Liver (tissue), 9 donors: ENCODE results near the gene CBLL1. TPM values are rescaled to one million over a fixed set of nuclear protein-coding genes. Genes with fewer than 3 reads are reported as not detected.

Experiments
- DNase-seq: peaks from one replicate; pipeline ENCODE4 v3.0.0-alpha.2; 2017; ENCODE audit warnings: low spot score
- H3K27ac ChIP-seq, 2 donors: one replicate each; pipeline ENCODE4 v1.7.0; 2013; ENCODE audit warnings: inconsistent platforms in 2 of 2, low read length in 2 of 2, control low read depth in 1 of 2, low read depth in 1 of 2, mild to moderate bottlenecking in 1 of 2
- H3K27me3 ChIP-seq, 4 donors: one replicate each; pipeline versions ENCODE4 v1.6.1 to v1.7.0; 2013; ENCODE audit warnings: low read length in 3 of 4, inconsistent platforms in 1 of 4, mild to moderate bottlenecking in 1 of 4, moderate library complexity in 1 of 4; ENCODE audit not compliant: control insufficient read depth in 4 of 4, insufficient read depth in 4 of 4
- H3K36me3 ChIP-seq, 4 donors: one replicate each; pipeline versions ENCODE4 v1.6.1 to v1.7.0; 2013; ENCODE audit warnings: low read length in 3 of 4, mild to moderate bottlenecking in 3 of 4, low read depth in 1 of 4, moderate library complexity in 1 of 4; ENCODE audit not compliant: control insufficient read depth in 4 of 4, insufficient read depth in 3 of 4
- H3K4me1 ChIP-seq, 4 donors: one replicate each; pipeline versions ENCODE4 v1.6.1 to v1.7.0; 2013; ENCODE audit warnings: low read length in 3 of 4, mild to moderate bottlenecking in 3 of 4, moderate library complexity in 1 of 4; ENCODE audit not compliant: control insufficient read depth in 4 of 4, insufficient read depth in 4 of 4
- H3K4me3 ChIP-seq, 3 donors: one replicate each; pipeline versions ENCODE4 v1.6.1 to v1.7.0; 2013; ENCODE audit warnings: low read length in 3 of 3, control low read depth in 1 of 3, low read depth in 1 of 3, mild to moderate bottlenecking in 1 of 3
- H3K9ac ChIP-seq, 2 donors: one replicate each; pipeline ENCODE4 v1.7.0; 2013; ENCODE audit warnings: low read length in 2 of 2, mild to moderate bottlenecking in 2 of 2, moderate library complexity in 2 of 2, control low read depth in 1 of 2, low read depth in 1 of 2
- H3K9me3 ChIP-seq, 4 donors: one replicate each; pipeline versions ENCODE4 v1.6.1 to v1.7.0; 2013; ENCODE audit warnings: low read length in 3 of 4; ENCODE audit not compliant: control insufficient read depth in 4 of 4
- ATF3 ChIP-seq: IDR thresholded peaks from 2 replicates; pipeline ENCODE4 v1.6.1; 2016; ENCODE audit warnings: antibody characterized with exemption
- EGR1 ChIP-seq, 2 donors: IDR thresholded peaks; 2 replicates each; pipeline ENCODE4 v1.6.1; 2016 to 2018; ENCODE audit warnings: antibody characterized with exemption in 2 of 2, low read depth in 2 of 2
- FOXA1 ChIP-seq: IDR thresholded peaks from 2 replicates; pipeline ENCODE4 v1.6.1; 2016; ENCODE audit warnings: antibody characterized with exemption
- FOXA2 ChIP-seq: IDR thresholded peaks from 2 replicates; pipeline ENCODE4 v1.6.1; 2016; ENCODE audit warnings: antibody characterized with exemption
- GABPA ChIP-seq, 2 donors: IDR thresholded peaks in 1 of 2; conservative IDR thresholded peaks in 1 of 2; 2 replicates each; pipeline ENCODE4 v1.6.1; 2016; ENCODE audit warnings: antibody characterized with exemption in 2 of 2, mild to moderate bottlenecking in 1 of 2, moderate library complexity in 1 of 2
- HNF4A ChIP-seq, 2 donors: conservative IDR thresholded peaks; 2 replicates each; pipeline ENCODE4 v1.6.1; 2016; ENCODE audit warnings: antibody characterized with exemption in 2 of 2, mild to moderate bottlenecking in 2 of 2
- JUND ChIP-seq, 2 donors: IDR thresholded peaks; 2 replicates each; pipeline ENCODE4 v1.6.1; 2016; ENCODE audit warnings: antibody characterized with exemption in 2 of 2
- MAX ChIP-seq: IDR thresholded peaks from 2 replicates; pipeline ENCODE4 v1.6.1; 2016; ENCODE audit warnings: antibody characterized with exemption
- NR2F2 ChIP-seq: IDR thresholded peaks from 2 replicates; pipeline ENCODE4 v1.6.1; 2016; ENCODE audit warnings: antibody characterized with exemption
- RAD21 ChIP-seq, 2 donors: IDR thresholded peaks; 2 replicates each; pipeline ENCODE4 v1.6.1; 2016; ENCODE audit warnings: antibody characterized with exemption in 2 of 2, mild to moderate bottlenecking in 2 of 2
- REST ChIP-seq: IDR thresholded peaks from 2 replicates; pipeline ENCODE4 v1.6.1; 2016; ENCODE audit warnings: antibody characterized with exemption, mild to moderate bottlenecking
- RXRA ChIP-seq, 2 donors: IDR thresholded peaks; 2 replicates each; pipeline ENCODE4 v1.6.1; 2017 to 2018; ENCODE audit warnings: antibody characterized with exemption in 2 of 2, mild to moderate bottlenecking in 1 of 2
- SP1 ChIP-seq: IDR thresholded peaks from 2 replicates; pipeline ENCODE4 v1.6.1; 2018; ENCODE audit warnings: antibody characterized with exemption, mild to moderate bottlenecking
- TAF1 ChIP-seq: conservative IDR thresholded peaks from 2 replicates; pipeline ENCODE4 v1.6.1; 2016; ENCODE audit warnings: antibody characterized with exemption, mild to moderate bottlenecking
- YY1 ChIP-seq: IDR thresholded peaks from 2 replicates; pipeline ENCODE4 v1.6.1; 2016; ENCODE audit warnings: antibody characterized with exemption, mild to moderate bottlenecking
- ZBTB33 ChIP-seq: IDR thresholded peaks from 2 replicates; pipeline ENCODE4 v1.6.1; 2016; ENCODE audit warnings: antibody characterized with exemption
- WGBS: extraction: QIAGEN DNeasy Blood & Tissue Kit; methylation state at CpG from one replicate; pipeline ENCODE4 v1.1.7; 2013; 5-methylcytosine and 5-hydroxymethylcytosine counted together
- polyA plus RNA-seq, 2 donors: library from polyadenylated mRNA; stranded (reverse) in 1 of 2; unstranded in 1 of 2; fragments of 200-250 nt in 1 of 2; fragments of >200 nt in 1 of 2; fragmentation: Nextera tagmentation in 1 of 2; extraction: Ambion mirVana in 1 of 2; gene quantifications; one replicate each; pipeline versions ENCODE4 v1.2.1 to v1.2.3, GENCODE V29; 2013 to 2015
- total RNA-seq, 2 donors: library from RNA; depleted of rRNA; stranded (reverse); fragments of >200 nt; gene quantifications; one replicate each; pipeline ENCODE4 v1.2.3, GENCODE V29; 2014
- donor health status: healthy.
- donor health status: healthy.
- donor health status: healthy.
- donor health status: healthy.
- donor health status: healthy.

CBLL1 gene
- total and polyA plus RNA-seq, 4 donors = 5.2 to 17.0 (median 10.0) TPM

- no peak for TF ChIP-seq ATF3
These were observed 32.6 kb upstream of the CBLL1 start (continued) for GRCh38 chr7:107711301-107711700.

- H3K27me3 ChIP-seq = no peaks in the 10 kb centered on the region
- WGBS = 87% methylated on average over 1 of the region's 1 CpG
- no peak overlapping the region for H3K27ac ChIP-seq
- H3K4me3 ChIP-seq = no peak overlapping the region
- H3K36me3 ChIP-seq = no peaks in the 10 kb centered on the region
- H3K4me1 ChIP-seq = no peaks in the 10 kb centered on the region
- no peaks in the 10 kb centered on the region for H3K9me3 ChIP-seq
- H3K9ac ChIP-seq = no peak overlapping the region
- no peak for DNase-seq
- no peak for TF ChIP-seq ZBTB33
- TF ChIP-seq NR2F2 = no peak
- no peak for TF ChIP-seq TAF1
- no peak for TF ChIP-seq FOXA1
- TF ChIP-seq GABPA (IDR thresholded peaks at IDR 0.05 in 1 of 2, conservative IDR thresholded peaks at IDR 0.05 in 1 of 2) = no peak
- TF ChIP-seq SP1 = no peak
- TF ChIP-seq REST = no peak
- no peak for TF ChIP-seq RXRA (IDR thresholded peaks at IDR 0.05)
- TF ChIP-seq MAX = no peak
- TF ChIP-seq ATF3 = no peak
These were observed 31.9 kb upstream of the CBLL1 start for GRCh38 chr7:107712025-107712424.

- Histone ChIP-seq H3K27me3 (no peaks in the 10 kb centered on the region), H3K4me3 (no peak overlapping the region), H3K9ac (no peak overlapping the region), H3K36me3 (no peaks in the 10 kb centered on the region), H3K9me3 (no peaks in the 10 kb centered on the region), H3K27ac (no peak overlapping the region), H3K4me1 (no peaks in the 10 kb centered on the region)
- TF ChIP-seq HNF4A (conservative IDR thresholded peaks at IDR 0.05) (no peak), FOXA2 (no peak), FOXA1 (no peak), SP1 (no peak), GABPA (IDR thresholded peaks at IDR 0.05 in 1 of 2, conservative IDR thresholded peaks at IDR 0.05 in 1 of 2) (no peak), ATF3 (no peak), MAX (no peak), ZBTB33 (no peak), YY1 (no peak), EGR1 (IDR thresholded peaks at IDR 0.05; ENCODE audit: low read depth in 2 of 2) (no peak), RAD21 (IDR thresholded peaks at IDR 0.05) (no peak), NR2F2 (no peak), JUND (IDR thresholded peaks at IDR 0.05) (no peak)
- WGBS = 97% methylated on average over 1 of the region's 1 CpG
- DNase-seq = no peak
These were observed 31.0 kb upstream of the CBLL1 start for GRCh38 chr7:107712896-107713295.
